Caco-2 (cell line): ENCODE measurements around the gene DOCK4. TPM values are rescaled to one million over a fixed set of nuclear protein-coding genes. Genes with fewer than 3 reads are reported as not detected.

ENCODE experiments used
- BruUV-seq: library from RNA; stranded (reverse); fragments of 400-500 nt; replicated peaks from 2 replicates; lab custom pipeline; 2021; lab: Mats Ljungman, UMichigan
- CTCF ChIA-PET: fragments of 300-600 bp; sonication (Branson Sonifier 250); formaldehyde crosslinking; loops from one replicate; lab custom pipeline; 2022; ENCODE audit warnings: antibody characterized with exemption; lab: Charles Lee
- POLR2A ChIA-PET: fragments of 300-600 bp; sonication (Branson Sonifier 250); formaldehyde crosslinking; loops from one replicate; lab custom pipeline; 2022; ENCODE audit warnings: antibody characterized with exemption; lab: Charles Lee
- DNase-seq, 2 experiments: peaks; one replicate each; pipeline versions ENCODE4 v3.0.0 to v3.0.0-alpha.2; 2020 to 2022
- H3K27me3 ChIP-seq: replicated peaks from 2 replicates; pipeline ENCODE4 v1.6.0; 2011; ENCODE audit warnings: low read length; ENCODE audit not compliant: control insufficient read depth, insufficient read depth
- H3K36me3 ChIP-seq: 2 replicates; pipeline ENCODE4 v1.5.1; 2011; ENCODE audit warnings: low read length; ENCODE audit not compliant: control insufficient read depth, insufficient read depth
- H3K4me1 ChIP-seq: fragments of 250-450 bp; sonication (Bioruptor Pico); 2 replicates; pipeline ENCODE4 v1.5.1; 2020; ENCODE audit warnings: mild to moderate bottlenecking
- H3K4me3 ChIP-seq: 2 replicates; pipeline ENCODE4 v1.5.1; 2011; ENCODE audit warnings: low read depth, mild to moderate bottlenecking, control low read depth, low read length
- H3K9me3 ChIP-seq: fragments of 250-450 bp; sonication (Bioruptor Pico); 2 replicates; pipeline ENCODE4 v1.5.1; 2020; ENCODE audit warnings: mild to moderate bottlenecking, moderate library complexity
- H3K27ac Mint-ChIP-seq: one replicate; pipeline ENCODE4 v1.8.0; 2022; ENCODE audit warnings: mixed read lengths; ENCODE audit not compliant: unreplicated experiment
- H3K27me3 Mint-ChIP-seq: one replicate; pipeline ENCODE4 v1.8.0; 2022; ENCODE audit warnings: mixed read lengths; ENCODE audit not compliant: insufficient read depth, unreplicated experiment
- H3K36me3 Mint-ChIP-seq: one replicate; pipeline ENCODE4 v1.8.0; 2022; ENCODE audit warnings: mild to moderate bottlenecking, mixed read lengths; ENCODE audit not compliant: insufficient read depth, unreplicated experiment
- H3K4me1 Mint-ChIP-seq: one replicate; pipeline ENCODE4 v1.8.0; 2022; ENCODE audit warnings: low read depth, mixed read lengths; ENCODE audit not compliant: unreplicated experiment
- H3K4me3 Mint-ChIP-seq: one replicate; pipeline ENCODE4 v1.8.0; 2022; ENCODE audit warnings: mild to moderate bottlenecking, moderate library complexity, mixed read lengths; ENCODE audit not compliant: unreplicated experiment
- H3K9me3 Mint-ChIP-seq: one replicate; pipeline ENCODE4 v1.8.0; 2022; ENCODE audit warnings: mixed read lengths; ENCODE audit not compliant: unreplicated experiment
- intact Hi-C: fragments of 100-400 bp; cut with micrococcal nuclease; formaldehyde crosslinking; loops from one replicate; pipeline ENCODE4 v1.10.0; 2022; ENCODE audit not compliant: unreplicated experiment
- total RNA-seq: library from RNA; stranded (reverse); gene quantifications from 2 replicates; pipeline ENCODE4 v1.2.3, GENCODE V29; 2022
- TF ChIP-seq, protein P1 (sequence below), 2 experiments: fragments of 200-600 bp in 1 of 2; IDR thresholded peaks; 1 replicate in 1 of 2; 2 replicates in 1 of 2; pipeline versions ENCODE4 v1.5.1 to v1.8.0; 2011 to 2022; ENCODE audit warnings: antibody characterized with exemption in 1 of 2, control low read depth in 1 of 2, inconsistent platforms in 1 of 2, low read depth in 1 of 2, low read length in 1 of 2, mild to moderate bottlenecking in 1 of 2, moderate library complexity in 1 of 2; ENCODE audit not compliant: insufficient read depth in 1 of 2, severe bottlenecking in 1 of 2, unreplicated experiment in 1 of 2

DOCK4 gene
- total RNA-seq, 1 experiment from 2014 or later, result 2.0 TPM

DNA sequence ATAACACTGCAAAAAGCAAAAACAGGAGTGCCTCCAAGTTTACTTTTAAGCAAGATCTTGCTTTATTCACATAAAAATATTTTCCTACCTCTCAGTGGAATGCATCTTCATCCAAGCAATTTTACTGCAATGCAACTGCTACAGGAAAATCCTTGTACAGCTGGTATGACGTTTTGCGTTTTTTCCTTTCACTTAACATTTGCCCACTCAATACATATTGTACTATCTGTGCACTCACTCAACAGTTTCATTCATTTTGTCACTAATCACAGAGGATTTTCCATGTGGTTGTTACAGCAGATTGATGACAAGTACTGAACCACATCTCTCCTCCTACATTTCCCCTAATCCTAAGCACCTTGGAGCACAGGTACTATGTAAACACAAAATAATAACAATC is 421.9 kb downstream of the DOCK4 start:
- Histone ChIP-seq H3K9me3 (no peaks in the 10 kb centered on the region), H3K4me3 (no peak overlapping the region), H3K27me3 (no peaks in the 10 kb centered on the region), H3K36me3 (no peaks in the 10 kb centered on the region), H3K4me1 (no peaks in the 10 kb centered on the region)
- ChIA-PET CTCF (no interaction called here), POLR2A (no interaction called here)
- BruUV-seq, result no TSS peak
- no peak overlapping the region for H3K27ac Mint-ChIP-seq
- peaks cover 4% of the 10 kb centered on the region for H3K27me3 Mint-ChIP-seq
- peaks cover 7% of the 10 kb centered on the region for H3K9me3 Mint-ChIP-seq
- no peak overlapping the region for H3K4me3 Mint-ChIP-seq
- intact Hi-C loops, result no loop called here
- peaks cover 11% of the 10 kb centered on the region for H3K4me1 Mint-ChIP-seq
- DNase-seq, result no peak
- TF ChIP-seq, protein P1, sequence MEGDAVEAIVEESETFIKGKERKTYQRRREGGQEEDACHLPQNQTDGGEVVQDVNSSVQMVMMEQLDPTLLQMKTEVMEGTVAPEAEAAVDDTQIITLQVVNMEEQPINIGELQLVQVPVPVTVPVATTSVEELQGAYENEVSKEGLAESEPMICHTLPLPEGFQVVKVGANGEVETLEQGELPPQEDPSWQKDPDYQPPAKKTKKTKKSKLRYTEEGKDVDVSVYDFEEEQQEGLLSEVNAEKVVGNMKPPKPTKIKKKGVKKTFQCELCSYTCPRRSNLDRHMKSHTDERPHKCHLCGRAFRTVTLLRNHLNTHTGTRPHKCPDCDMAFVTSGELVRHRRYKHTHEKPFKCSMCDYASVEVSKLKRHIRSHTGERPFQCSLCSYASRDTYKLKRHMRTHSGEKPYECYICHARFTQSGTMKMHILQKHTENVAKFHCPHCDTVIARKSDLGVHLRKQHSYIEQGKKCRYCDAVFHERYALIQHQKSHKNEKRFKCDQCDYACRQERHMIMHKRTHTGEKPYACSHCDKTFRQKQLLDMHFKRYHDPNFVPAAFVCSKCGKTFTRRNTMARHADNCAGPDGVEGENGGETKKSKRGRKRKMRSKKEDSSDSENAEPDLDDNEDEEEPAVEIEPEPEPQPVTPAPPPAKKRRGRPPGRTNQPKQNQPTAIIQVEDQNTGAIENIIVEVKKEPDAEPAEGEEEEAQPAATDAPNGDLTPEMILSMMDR (IDR thresholded peaks at IDR 0.05; ENCODE audit: insufficient read depth in 1 of 2, low read depth in 1 of 2, low read length in 1 of 2, severe bottlenecking in 1 of 2, unreplicated experiment in 1 of 2), result no peak
- H3K36me3 Mint-ChIP-seq, result no peaks in the 10 kb centered on the region

GRCh38 chr7:111783854-111784253 is 422.3 kb downstream of the DOCK4 start:
- Histone ChIP-seq H3K4me1 (no peaks in the 10 kb centered on the region), H3K4me3 (no peak overlapping the region), H3K9me3 (no peaks in the 10 kb centered on the region), H3K36me3 (no peaks in the 10 kb centered on the region), H3K27me3 (no peaks in the 10 kb centered on the region)
- Mint-ChIP-seq H3K36me3 (no peaks in the 10 kb centered on the region), H3K27ac (no peak overlapping the region), H3K9me3 (peaks cover 7% of the 10 kb centered on the region), H3K4me3 (no peak overlapping the region), H3K27me3 (peaks cover 4% of the 10 kb centered on the region), H3K4me1 (peaks cover 11% of the 10 kb centered on the region)
- ChIA-PET POLR2A (no interaction called here), CTCF (no interaction called here)
- TF ChIP-seq, protein P1 (IDR thresholded peaks at IDR 0.05; ENCODE audit: insufficient read depth in 1 of 2, low read depth in 1 of 2, low read length in 1 of 2, severe bottlenecking in 1 of 2, unreplicated experiment in 1 of 2), result no peak
- intact Hi-C loops, result no loop called here
- no peak for DNase-seq
- BruUV-seq, result no TSS peak

DNA sequence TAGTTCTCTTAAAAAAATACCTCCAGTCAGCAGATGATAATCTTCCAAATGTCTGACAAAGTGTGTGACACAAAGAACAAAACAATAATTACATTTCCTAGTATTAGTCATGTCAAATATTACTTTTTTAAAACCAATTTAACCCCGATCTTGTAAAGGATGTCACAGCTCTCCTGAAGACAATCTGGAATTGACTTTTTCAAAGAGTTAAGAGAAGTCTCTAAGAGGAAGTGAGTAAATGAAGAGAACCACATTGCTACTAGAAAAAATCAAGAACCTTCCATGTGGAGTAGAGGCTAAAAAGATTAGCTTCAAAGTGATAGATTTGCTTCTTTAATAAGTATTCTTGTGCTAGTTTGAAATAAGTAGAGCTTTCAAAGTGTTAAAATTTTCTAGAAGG is 425.7 kb downstream of the DOCK4 start:
- TF ChIP-seq, protein P1 (IDR thresholded peaks at IDR 0.05; ENCODE audit: insufficient read depth in 1 of 2, low read depth in 1 of 2, low read length in 1 of 2, severe bottlenecking in 1 of 2, unreplicated experiment in 1 of 2), result no peak
- Mint-ChIP-seq H3K27me3 (peaks cover 4% of the 10 kb centered on the region), H3K4me3 (no peak overlapping the region), H3K4me1 (peaks cover 11% of the 10 kb centered on the region), H3K9me3 (no peaks in the 10 kb centered on the region), H3K27ac (no peak overlapping the region), H3K36me3 (no peaks in the 10 kb centered on the region)
- CTCF ChIA-PET, result interaction anchor here (0.9 kb wide), 1 partner anchor 75 kb away, joined by 3 read pairs; no protein-coding TSS in a partner anchor
- POLR2A ChIA-PET, result no interaction called here
- Histone ChIP-seq H3K36me3 (no peaks in the 10 kb centered on the region), H3K9me3 (0 out of 2 replicates have a peak, but pooled peaks cover 4% of the 10 kb centered on the region), H3K27me3 (no peaks in the 10 kb centered on the region), H3K4me1 (no peaks in the 10 kb centered on the region), H3K4me3 (no peak overlapping the region)
- intact Hi-C loops, result no loop called here
- DNase-seq, result no peak
- BruUV-seq, result no TSS peak
